Measurements from ENCODE around the gene QKI. TPM values are rescaled to one million over a fixed set of nuclear protein-coding genes. Genes with fewer than 3 reads are reported as not detected.

The QKI gene
- total RNA-seq, 2 donors from 2014 or later, result 366 to 434 TPM

DNA sequence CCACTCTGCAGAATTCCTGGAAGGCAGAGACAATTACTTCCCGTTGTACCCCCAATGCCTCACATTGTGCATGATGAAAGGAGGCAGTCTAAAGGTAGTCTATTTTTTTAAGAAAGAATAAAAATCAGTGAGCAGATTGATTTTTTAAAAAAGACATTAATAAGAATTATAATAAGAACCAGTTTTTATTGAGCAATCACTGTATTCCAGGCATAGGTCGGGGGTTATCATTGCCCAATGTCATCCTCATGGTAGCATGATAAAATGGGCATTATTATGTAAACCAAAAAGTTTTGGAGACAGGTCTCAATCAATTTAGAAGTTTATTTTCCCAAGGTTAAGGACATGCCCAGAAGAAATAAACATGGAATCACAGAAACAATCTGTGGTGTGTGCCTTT lies 14.0 kb upstream of the QKI start:
- peaks cover 0 to 26% of the 10 kb centered on the region in 2 donors for H3K4me1 ChIP-seq
- no peak overlapping the region for H3K4me3 ChIP-seq
- H3K9me3 ChIP-seq, result no peaks in the 10 kb centered on the region
- no peaks in the 10 kb centered on the region for H3K27me3 ChIP-seq
- no peak overlapping the region for H3K27ac ChIP-seq
- DNase-seq (ENCODE audit: low spot score), result no peak
- TF ChIP-seq, protein P1, sequence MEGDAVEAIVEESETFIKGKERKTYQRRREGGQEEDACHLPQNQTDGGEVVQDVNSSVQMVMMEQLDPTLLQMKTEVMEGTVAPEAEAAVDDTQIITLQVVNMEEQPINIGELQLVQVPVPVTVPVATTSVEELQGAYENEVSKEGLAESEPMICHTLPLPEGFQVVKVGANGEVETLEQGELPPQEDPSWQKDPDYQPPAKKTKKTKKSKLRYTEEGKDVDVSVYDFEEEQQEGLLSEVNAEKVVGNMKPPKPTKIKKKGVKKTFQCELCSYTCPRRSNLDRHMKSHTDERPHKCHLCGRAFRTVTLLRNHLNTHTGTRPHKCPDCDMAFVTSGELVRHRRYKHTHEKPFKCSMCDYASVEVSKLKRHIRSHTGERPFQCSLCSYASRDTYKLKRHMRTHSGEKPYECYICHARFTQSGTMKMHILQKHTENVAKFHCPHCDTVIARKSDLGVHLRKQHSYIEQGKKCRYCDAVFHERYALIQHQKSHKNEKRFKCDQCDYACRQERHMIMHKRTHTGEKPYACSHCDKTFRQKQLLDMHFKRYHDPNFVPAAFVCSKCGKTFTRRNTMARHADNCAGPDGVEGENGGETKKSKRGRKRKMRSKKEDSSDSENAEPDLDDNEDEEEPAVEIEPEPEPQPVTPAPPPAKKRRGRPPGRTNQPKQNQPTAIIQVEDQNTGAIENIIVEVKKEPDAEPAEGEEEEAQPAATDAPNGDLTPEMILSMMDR (IDR thresholded peaks at IDR 0.05), result no peak
- no peaks in the 10 kb centered on the region for H3K36me3 ChIP-seq

DNA sequence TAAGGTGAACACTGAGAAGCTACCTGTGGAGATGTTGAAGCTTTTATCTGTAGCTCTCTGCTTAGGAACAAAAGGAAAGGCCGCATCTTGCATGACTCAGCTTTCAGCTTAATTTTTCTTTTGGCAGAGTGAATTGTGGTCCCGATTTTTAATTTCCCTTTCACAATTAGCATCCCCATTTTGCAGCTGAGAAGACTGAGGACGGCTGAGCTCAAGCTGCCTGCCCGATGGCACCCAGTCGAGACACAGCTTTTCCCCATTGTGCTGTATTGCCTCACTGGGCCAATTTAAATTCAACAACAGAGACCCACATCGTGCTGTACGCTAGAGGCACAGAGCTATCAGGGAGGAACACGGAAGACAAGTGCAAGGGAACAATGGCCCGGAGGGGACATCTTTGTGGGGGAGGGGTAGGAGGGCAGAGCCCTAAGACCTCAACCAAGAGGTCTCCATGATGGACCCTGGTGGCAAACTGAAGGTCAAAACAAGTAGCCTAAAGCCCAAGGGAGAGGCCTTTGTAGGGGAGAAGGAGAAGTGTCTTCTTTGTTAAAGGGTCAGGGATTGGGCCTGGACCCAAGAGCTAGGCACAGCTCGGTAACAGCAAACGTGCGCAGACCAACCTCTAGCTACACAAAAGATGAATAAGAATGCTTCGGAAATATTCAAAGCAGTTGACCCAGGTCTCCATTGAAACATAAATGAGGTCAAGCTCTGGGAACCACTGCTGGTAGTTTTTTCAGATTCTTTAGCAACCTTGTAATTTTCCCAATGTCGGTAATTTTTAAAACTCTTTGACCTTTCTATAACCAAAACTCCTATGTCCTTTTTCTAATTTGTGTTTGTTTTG lies 13.3 kb upstream of the QKI start:
- H3K4me1 ChIP-seq, result peaks cover 0 to 32% of the 10 kb centered on the region in 2 donors
- DNase-seq (ENCODE audit: low spot score), result no peak
- no peaks in the 10 kb centered on the region for H3K27me3 ChIP-seq
- no peaks in the 10 kb centered on the region for H3K9me3 ChIP-seq
- H3K4me3 ChIP-seq, result no peak overlapping the region
- H3K36me3 ChIP-seq, result no peaks in the 10 kb centered on the region
- TF ChIP-seq, protein P1 (IDR thresholded peaks at IDR 0.05), result no peak
- H3K27ac ChIP-seq, result no peak overlapping the region

DNA sequence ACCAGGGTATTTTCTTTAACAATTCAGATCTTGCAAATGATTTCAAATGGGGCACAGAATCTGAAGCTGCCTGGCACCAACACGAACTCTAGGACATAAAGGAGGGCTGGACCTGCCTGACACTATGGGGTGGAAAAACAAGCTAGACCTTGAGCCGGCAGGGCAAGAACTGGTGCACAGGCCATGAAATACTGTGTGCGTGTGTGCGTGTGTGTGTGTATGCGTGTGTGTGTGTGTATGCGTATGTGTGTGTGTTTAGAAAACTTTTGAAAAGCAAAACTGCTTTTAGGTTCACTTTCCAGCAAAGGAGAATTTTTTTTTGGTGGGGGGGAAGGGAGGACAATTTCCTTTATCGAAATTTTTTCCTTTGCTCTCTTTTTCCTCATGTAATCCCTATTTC lies 11.9 kb upstream of the QKI start:
- no peaks in the 10 kb centered on the region for H3K27me3 ChIP-seq
- H3K4me3 ChIP-seq, result no peak overlapping the region
- H3K27ac ChIP-seq, result no peak overlapping the region
- TF ChIP-seq, protein P1 (IDR thresholded peaks at IDR 0.05), result no peak
- DNase-seq (ENCODE audit: low spot score), result no peak
- H3K4me1 ChIP-seq, result peaks cover 0 to 24% of the 10 kb centered on the region in 2 donors
- no peaks in the 10 kb centered on the region for H3K36me3 ChIP-seq
- no peaks in the 10 kb centered on the region for H3K9me3 ChIP-seq

DNA sequence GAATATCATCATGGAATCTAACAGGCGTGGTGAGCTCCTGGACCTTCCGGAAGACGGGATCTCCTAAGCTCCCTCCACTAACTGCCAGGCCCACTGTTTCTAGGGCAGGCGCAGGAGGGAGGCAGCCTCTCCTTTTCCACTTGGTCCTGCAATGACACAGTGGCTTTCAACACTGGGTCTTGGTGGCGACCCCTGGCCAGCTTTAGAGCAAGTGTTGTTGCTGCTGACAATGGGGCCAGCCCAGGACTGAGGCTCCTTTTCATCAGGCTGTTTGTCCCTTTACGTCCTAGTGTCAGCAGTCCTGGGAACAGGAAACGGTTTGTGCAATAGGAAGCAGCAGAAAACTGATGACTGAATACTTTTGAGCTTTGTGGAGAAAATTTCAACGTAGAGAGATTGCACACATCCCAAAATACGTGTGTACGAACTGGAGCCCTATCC lies 9.7 kb upstream of the QKI start:
- Histone ChIP-seq H3K36me3 (no peaks in the 10 kb centered on the region), H3K27me3 (no peaks in the 10 kb centered on the region), H3K9me3 (no peaks in the 10 kb centered on the region), H3K27ac (peak overlapping the region; percentile 82 to 88), H3K4me1 (peaks cover 0 to 24% of the 10 kb centered on the region in 2 donors), H3K4me3 (no peak overlapping the region)
- TF ChIP-seq, protein P1 (IDR thresholded peaks at IDR 0.05), result no peak
- DNase-seq (ENCODE audit: low spot score), result no peak

DNA sequence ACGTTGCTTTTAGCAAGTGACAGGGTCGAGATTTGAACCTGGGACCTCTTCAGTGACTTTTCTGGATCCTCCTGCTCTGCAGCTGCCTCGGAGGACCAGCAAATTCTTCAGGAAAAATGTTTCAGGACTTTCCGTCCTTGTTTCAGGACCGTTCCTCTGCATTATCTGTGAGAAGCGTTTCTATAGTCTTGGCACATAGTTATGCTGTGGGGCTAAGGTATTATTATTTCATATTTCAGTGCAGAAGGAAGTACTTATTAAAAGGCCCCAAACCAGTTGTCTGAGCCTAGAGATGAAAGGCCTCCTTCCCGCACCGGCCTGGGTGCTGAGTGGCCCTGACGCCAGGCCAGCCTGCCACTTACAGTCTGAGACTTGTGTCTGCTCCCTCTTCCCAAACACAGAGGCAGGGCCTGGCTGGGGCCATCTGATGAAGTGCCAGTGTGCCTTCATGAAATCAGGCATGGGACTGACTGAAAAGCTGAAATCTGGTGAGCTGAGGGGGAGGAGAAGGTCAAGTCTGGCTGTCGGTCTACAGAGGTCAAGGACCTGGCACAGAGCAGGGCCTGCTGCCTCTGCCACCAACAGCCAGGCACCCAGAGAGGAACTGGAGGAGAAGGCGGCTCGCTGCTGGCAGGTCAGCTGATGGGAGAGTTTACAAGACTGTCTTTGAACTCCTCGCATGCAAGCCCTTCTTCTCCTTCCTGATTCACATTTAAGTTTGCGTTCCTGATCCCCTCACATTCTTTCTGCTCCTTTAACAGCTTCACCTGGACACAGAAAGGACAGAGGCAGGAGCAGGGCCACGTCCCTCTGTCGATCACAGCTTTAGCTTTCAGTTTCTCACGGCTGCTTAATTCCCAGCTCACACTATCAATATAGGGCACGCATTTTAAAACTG lies 8.9 kb upstream of the QKI start:
- H3K4me3 ChIP-seq, result peak overlapping the region in 1 of 2 donors; percentile 41
- no peaks in the 10 kb centered on the region for H3K9me3 ChIP-seq
- TF ChIP-seq, protein P1 (IDR thresholded peaks at IDR 0.05), result no peak
- peak overlapping the region; percentile 82 to 88 for H3K27ac ChIP-seq
- no peak for DNase-seq (ENCODE audit: low spot score)
- H3K4me1 ChIP-seq, result peaks cover 0 to 24% of the 10 kb centered on the region in 2 donors
- H3K36me3 ChIP-seq, result no peaks in the 10 kb centered on the region
- H3K27me3 ChIP-seq, result no peaks in the 10 kb centered on the region
